ENCODE measurements around the gene VWA8.

DNA sequence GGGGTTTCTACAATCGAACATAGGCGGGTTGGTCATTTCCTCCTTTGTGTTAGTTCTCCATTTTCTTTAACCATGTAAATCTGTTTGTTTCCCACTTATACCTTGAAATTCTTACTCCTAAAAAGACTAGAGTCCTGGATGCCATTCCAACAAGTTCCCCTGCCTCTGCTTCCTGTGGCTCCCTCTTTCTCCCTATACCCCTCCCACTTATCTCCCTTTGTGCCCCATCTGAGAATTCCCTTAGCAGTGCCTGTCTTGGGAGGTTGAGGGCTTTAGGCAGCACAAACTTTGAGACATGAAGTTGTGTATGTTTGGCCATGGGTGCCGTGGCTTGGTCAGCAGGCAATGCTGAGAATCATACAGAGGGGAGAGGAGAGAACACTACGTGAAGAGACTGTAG, 327.1 kb downstream of the VWA8 start:
- TF ChIP-seq, protein P1, sequence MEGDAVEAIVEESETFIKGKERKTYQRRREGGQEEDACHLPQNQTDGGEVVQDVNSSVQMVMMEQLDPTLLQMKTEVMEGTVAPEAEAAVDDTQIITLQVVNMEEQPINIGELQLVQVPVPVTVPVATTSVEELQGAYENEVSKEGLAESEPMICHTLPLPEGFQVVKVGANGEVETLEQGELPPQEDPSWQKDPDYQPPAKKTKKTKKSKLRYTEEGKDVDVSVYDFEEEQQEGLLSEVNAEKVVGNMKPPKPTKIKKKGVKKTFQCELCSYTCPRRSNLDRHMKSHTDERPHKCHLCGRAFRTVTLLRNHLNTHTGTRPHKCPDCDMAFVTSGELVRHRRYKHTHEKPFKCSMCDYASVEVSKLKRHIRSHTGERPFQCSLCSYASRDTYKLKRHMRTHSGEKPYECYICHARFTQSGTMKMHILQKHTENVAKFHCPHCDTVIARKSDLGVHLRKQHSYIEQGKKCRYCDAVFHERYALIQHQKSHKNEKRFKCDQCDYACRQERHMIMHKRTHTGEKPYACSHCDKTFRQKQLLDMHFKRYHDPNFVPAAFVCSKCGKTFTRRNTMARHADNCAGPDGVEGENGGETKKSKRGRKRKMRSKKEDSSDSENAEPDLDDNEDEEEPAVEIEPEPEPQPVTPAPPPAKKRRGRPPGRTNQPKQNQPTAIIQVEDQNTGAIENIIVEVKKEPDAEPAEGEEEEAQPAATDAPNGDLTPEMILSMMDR (conservative IDR thresholded peaks at IDR 0.05; ENCODE audit: low read depth in 2 of 2) = no peak
- TF ChIP-seq EZH2 (IDR thresholded peaks at IDR 0.05; ENCODE audit: low read depth, unreplicated experiment) = no peak

Data from GM23338 (cell line).